Endodermal cell (in vitro differentiated cells): ENCODE results near the gene MAD2L1. TPM values are rescaled to one million over a fixed set of nuclear protein-coding genes. Genes with fewer than 3 reads are reported as not detected.

Experiments used
- DNase-seq: peaks from one replicate; pipeline ENCODE4 v3.0.0-alpha.2; 2017
- H3K27ac ChIP-seq: 2 replicates; pipeline ENCODE4 v1.5.1; 2013; ENCODE audit warnings: mild to moderate bottlenecking, low read depth, low read length, moderate library complexity
- H3K27me3 ChIP-seq: 2 replicates; pipeline ENCODE4 v1.6.1; 2013; ENCODE audit warnings: mild to moderate bottlenecking, low read length, moderate library complexity; ENCODE audit not compliant: insufficient read depth, control insufficient read depth, poor library complexity, severe bottlenecking
- H3K36me3 ChIP-seq: 2 replicates; pipeline ENCODE4 v1.7.0; 2013; ENCODE audit warnings: mild to moderate bottlenecking, low read length, moderate library complexity; ENCODE audit not compliant: control insufficient read depth, insufficient read depth
- H3K4me1 ChIP-seq: one replicate; pipeline ENCODE4 v1.7.0; 2013; ENCODE audit warnings: low read length; ENCODE audit not compliant: control insufficient read depth, insufficient read depth
- H3K4me3 ChIP-seq: 2 replicates; pipeline ENCODE4 v1.5.1; 2013; ENCODE audit warnings: mild to moderate bottlenecking, low read length, moderate library complexity
- H3K9ac ChIP-seq: 2 replicates; pipeline ENCODE4 v1.6.1; 2013; ENCODE audit warnings: mild to moderate bottlenecking, low read length, moderate library complexity; ENCODE audit not compliant: poor library complexity, severe bottlenecking; ENCODE audit errors: extremely low read depth
- H3K9me3 ChIP-seq: 2 replicates; pipeline ENCODE4 v1.6.1; 2013; ENCODE audit warnings: mild to moderate bottlenecking, low read length, moderate library complexity; ENCODE audit not compliant: control insufficient read depth
- H3K27ac Mint-ChIP-seq: 2 replicates; pipeline ENCODE4 v1.8.0; 2020; ENCODE audit warnings: mixed read lengths
- H3K27me3 Mint-ChIP-seq: 2 replicates; pipeline ENCODE4 v1.8.0; 2021; ENCODE audit warnings: mild to moderate bottlenecking, mixed read lengths; ENCODE audit not compliant: insufficient read depth
- H3K36me3 Mint-ChIP-seq: 2 replicates; pipeline ENCODE4 v1.8.0; 2020; ENCODE audit warnings: low read depth, mixed read lengths
- H3K4me1 Mint-ChIP-seq: 2 replicates; pipeline ENCODE4 v1.8.0; 2020; ENCODE audit warnings: mixed read lengths
- H3K4me3 Mint-ChIP-seq: 2 replicates; pipeline ENCODE4 v1.8.0; 2020; ENCODE audit warnings: mild to moderate bottlenecking, moderate library complexity, mixed read lengths
- H3K9me3 Mint-ChIP-seq: 2 replicates; pipeline ENCODE4 v1.8.0; 2020; ENCODE audit warnings: mild to moderate bottlenecking, mixed read lengths
- CTCF ChIP-seq: fragments of 200-600 bp; sonication (generic); conservative IDR thresholded peaks from 2 replicates; pipeline ENCODE4 v1.5.0; 2021; ENCODE audit warnings: antibody characterized with exemption, mild to moderate bottlenecking
- WGBS, 2 experiments: methylation state at CpG; one replicate each; pipeline versions ENCODE4 v1.1.5 to v1.1.7; 2013; ENCODE audit warnings: missing lambda C conversion rate in 2 of 2, mixed read lengths in 1 of 2; ENCODE audit not compliant: insufficient coverage in 1 of 2, insufficient read length in 1 of 2; 5-methylcytosine and 5-hydroxymethylcytosine counted together
- total RNA-seq, 2 donors: library from RNA; stranded (reverse); fragmentation: NEBNext Ultra II Directional in 1 of 2; extraction: Animal tissue kit (Norgen Biotek cat#: 25700) in 1 of 2; gene quantifications; 2 replicates in 1 of 2; 3 replicates in 1 of 2; pipeline ENCODE4 v1.2.1, GENCODE V29; 2021

MAD2L1 gene
- total RNA-seq, 2 donors from 2014 or later, result 53.3 to 82.4 TPM

- H3K27me3 ChIP-seq, result no peaks in the 10 kb centered on the region
- H3K9me3 ChIP-seq, result peaks cover 7% of the 10 kb centered on the region
- H3K27ac ChIP-seq, result no peak overlapping the region
- H3K36me3 Mint-ChIP-seq, result no peaks in the 10 kb centered on the region
- no peak overlapping the region for H3K4me3 ChIP-seq
- H3K27ac Mint-ChIP-seq, result no peak overlapping the region
- no peaks in the 10 kb centered on the region for H3K27me3 Mint-ChIP-seq
- no peaks in the 10 kb centered on the region for H3K36me3 ChIP-seq
- no peak overlapping the region for H3K4me3 Mint-ChIP-seq
- H3K9ac ChIP-seq, result no peak overlapping the region
- peaks cover 5% of the 10 kb centered on the region for H3K9me3 Mint-ChIP-seq
- TF ChIP-seq CTCF, result no peak
- H3K4me1 ChIP-seq, result peaks cover 5% of the 10 kb centered on the region
- peaks cover 3% of the 10 kb centered on the region for H3K4me1 Mint-ChIP-seq
- DNase-seq, result no peak
- WGBS, 2 experiments, result 86 to 93% methylated on average over 1 to 2 of the region's 2 CpGs
Measured at GRCh38 chr4:120083152-120083551, 16.5 kb upstream of the MAD2L1 start.

GRCh38 chr4:120082251-120082650, 15.6 kb upstream of the MAD2L1 start:
- Mint-ChIP-seq H3K9me3 (no peaks in the 10 kb centered on the region), H3K4me1 (peaks cover 3% of the 10 kb centered on the region), H3K27me3 (no peaks in the 10 kb centered on the region), H3K27ac (no peak overlapping the region), H3K4me3 (no peak overlapping the region), H3K36me3 (no peaks in the 10 kb centered on the region)
- no peak overlapping the region for H3K4me3 ChIP-seq
- no peak for DNase-seq
- H3K36me3 ChIP-seq, result no peaks in the 10 kb centered on the region
- no peak overlapping the region for H3K9ac ChIP-seq
- 58% methylated on average over 1 of the region's 1 CpG; no CpG with 5 or more reads in 1 of the 2 experiments for WGBS, 2 experiments
- TF ChIP-seq CTCF, result no peak
- peaks cover 5% of the 10 kb centered on the region for H3K4me1 ChIP-seq
- no peaks in the 10 kb centered on the region for H3K27me3 ChIP-seq
- H3K27ac ChIP-seq, result peak overlapping the region; percentile 55
- no peaks in the 10 kb centered on the region for H3K9me3 ChIP-seq

- no peaks in the 10 kb centered on the region for H3K36me3 ChIP-seq
- no peak for TF ChIP-seq CTCF
- no peak overlapping the region for H3K27ac Mint-ChIP-seq
- no peaks in the 10 kb centered on the region for H3K9me3 ChIP-seq
- H3K4me3 ChIP-seq, result no peak overlapping the region
- peaks cover 3% of the 10 kb centered on the region for H3K4me1 Mint-ChIP-seq
- H3K4me1 ChIP-seq, result peaks cover 5% of the 10 kb centered on the region
- H3K27me3 Mint-ChIP-seq, result no peaks in the 10 kb centered on the region
- H3K27me3 ChIP-seq, result no peaks in the 10 kb centered on the region
- H3K9me3 Mint-ChIP-seq, result no peaks in the 10 kb centered on the region
- H3K36me3 Mint-ChIP-seq, result no peaks in the 10 kb centered on the region
- no peak overlapping the region for H3K9ac ChIP-seq
- peak overlapping the region; percentile 70 for H3K27ac ChIP-seq
- no peak overlapping the region for H3K4me3 Mint-ChIP-seq
- DNase-seq, result no peak
Measured at GRCh38 chr4:120081726-120082125, 15.1 kb upstream of the MAD2L1 start.
